Jurkat, Clone E6-1 (cell line): ENCODE measurements around the gene TMEM132D.

ENCODE experiments used
- DNase-seq: peaks from one replicate; pipeline ENCODE4 v3.0.0-alpha.2; 2011; ENCODE audit warnings: low read depth, low spot score
- H3K4me3 ChIP-seq: 2 replicates; pipeline ENCODE4 v1.5.1; 2011; ENCODE audit warnings: mild to moderate bottlenecking, low read length, control low read depth, moderate library complexity

The TMEM132D gene

DNA sequence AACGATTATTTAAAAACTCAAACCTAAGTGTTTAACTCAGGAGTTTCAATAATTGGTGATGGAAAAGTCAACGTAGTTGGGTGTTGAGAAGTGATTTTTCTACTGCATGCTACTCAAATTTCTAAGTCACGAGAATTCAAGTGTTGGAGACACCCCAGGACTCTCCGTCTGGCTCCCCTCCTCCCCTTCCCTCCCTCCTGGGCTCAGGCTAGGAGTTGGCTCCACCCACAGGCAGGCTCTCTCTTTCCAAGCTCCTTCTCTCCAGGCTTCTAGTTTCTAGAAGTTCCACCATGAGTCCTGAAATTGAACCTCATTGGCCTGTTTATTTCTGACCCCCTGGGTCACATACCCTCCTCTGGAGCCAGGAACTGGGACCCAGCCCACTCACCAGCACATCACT, 73.0 kb downstream of the TMEM132D start:
- no peak overlapping the region for H3K4me3 ChIP-seq
- no peak for DNase-seq

DNA sequence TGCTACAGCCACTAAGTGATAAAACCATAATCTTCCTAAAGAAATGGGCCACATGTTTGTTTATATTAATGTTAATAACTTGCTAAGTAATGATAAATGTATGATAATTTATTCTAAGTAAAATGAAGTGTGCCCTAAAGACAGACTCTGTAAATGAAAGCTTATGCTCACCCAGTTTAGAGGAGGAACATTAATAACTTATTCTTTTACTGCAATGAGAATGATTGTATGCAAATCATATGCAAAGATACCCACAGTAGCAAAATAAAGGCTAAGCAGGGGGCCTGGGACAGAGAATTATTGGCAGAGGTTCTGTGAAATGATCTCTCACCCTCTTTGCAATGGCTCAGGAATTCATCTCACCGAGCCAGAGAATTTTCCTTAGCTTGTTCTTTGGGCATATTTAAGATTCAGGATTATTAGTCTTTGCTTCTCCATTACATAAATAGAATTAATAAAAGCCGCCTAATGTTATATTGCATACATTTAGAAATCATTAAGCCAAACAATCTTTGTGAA, 75.9 kb downstream of the TMEM132D start:
- H3K4me3 ChIP-seq, result no peak overlapping the region

DNA sequence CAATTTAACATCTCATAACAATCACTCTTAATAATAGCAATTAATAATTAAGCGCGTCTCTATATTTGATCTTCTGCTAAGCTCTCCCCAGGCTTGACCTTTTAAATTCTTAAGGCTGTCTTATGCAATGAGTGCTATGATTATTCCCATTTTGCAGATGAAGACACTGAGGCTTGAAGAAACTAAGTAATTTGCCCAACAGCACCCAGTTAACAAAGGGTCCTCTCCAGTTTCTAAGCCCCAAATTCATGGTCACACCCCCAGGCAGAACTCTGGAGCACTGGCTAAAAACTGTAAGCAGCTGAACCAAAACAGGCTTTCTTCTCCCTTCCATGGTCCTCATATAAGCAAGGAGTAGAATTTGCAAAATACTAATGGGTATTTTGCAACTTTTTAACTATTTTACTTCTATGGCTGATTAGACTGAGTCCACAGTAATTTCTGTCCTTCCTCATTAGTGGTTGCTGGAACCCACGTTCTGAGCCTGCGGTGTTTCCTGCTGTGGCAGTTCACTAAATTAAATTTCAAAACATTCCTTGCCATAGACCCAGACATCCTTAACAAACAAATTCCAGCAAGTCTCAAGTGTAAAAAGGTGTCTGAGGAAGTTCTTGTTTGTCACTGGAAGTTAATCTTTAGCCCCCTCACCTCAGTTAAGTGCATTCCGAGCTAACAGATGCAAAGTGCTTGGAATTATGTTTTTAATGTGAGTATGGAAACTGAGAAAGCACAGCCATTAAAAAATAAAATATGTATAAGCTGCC, 76.5 kb downstream of the TMEM132D start:
- DNase-seq, result no peak
- H3K4me3 ChIP-seq, result no peak overlapping the region

More for the DNA sequence above, 75.9 kb downstream of the TMEM132D start:
- DNase-seq, result no peak

DNA sequence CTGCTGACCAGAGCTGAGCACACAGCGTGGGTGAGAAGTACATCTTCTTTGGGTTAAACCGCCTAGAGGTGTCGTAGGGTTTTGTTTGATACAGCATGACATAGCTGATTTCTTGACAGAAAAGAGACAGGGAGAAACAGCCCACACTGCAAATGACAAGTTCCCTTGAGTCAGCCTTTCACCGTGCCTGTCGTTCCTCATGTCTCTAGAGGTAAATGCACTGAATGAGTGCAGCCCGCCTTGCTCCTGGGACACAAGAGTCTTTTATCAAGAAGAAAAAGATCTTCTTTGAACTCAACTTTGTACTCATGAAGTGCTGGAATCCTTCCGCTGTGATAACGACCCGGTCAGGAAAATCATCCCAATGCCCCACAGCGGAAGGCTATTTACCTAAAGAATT, 77.6 kb downstream of the TMEM132D start:
- no peak overlapping the region for H3K4me3 ChIP-seq
- no peak for DNase-seq

DNA sequence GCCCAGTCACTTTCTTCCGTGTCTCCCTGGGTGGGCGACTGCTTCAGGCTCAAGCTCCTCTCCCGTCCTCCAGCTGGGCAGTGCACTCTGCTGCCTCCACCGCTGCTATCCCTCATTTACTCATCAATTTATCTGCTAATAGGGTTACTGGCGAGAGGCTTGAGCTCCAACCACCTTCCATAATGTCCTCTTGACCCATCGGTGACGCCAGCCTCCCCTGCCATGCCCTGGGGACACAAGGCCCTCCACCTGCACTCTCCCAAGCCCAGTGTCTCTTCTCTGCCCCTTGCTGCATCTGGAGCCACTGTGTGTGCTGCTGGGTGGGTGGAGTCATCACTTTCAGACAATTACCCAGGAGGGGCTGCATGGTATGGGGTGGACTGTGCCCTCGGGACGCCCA, 78.5 kb downstream of the TMEM132D start:
- H3K4me3 ChIP-seq, result no peak overlapping the region
- DNase-seq, result no peak

GRCh38 chr12:129821964-129822363, 81.9 kb downstream of the TMEM132D start:
- H3K4me3 ChIP-seq, result no peak overlapping the region
- no peak for DNase-seq

DNA sequence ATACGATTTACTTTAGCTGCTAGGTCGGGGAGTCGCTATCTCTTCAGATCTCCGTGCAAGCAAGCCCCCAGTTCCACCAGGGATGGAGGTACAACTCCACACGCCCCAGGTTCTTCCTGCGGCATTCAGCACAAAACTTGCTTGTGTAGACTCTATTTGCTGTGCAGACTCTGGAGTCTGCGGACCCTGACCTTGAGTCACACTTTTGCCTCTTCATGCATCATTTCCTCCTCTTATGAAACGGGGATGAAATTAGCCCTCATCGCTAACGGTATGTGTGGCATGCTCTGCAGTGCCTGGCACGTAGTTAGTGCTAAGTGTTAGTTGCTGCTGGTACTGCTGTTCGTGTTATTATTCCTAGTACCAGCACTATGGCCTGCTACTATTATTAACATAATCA, 84.4 kb downstream of the TMEM132D start:
- DNase-seq, result no peak

GRCh38 chr12:129815846-129816245, 88.0 kb downstream of the TMEM132D start:
- no peak overlapping the region for H3K4me3 ChIP-seq
- DNase-seq, result no peak

More for the DNA sequence above, 84.4 kb downstream of the TMEM132D start:
- H3K4me3 ChIP-seq, result no peak overlapping the region

- H3K4me3 ChIP-seq, result no peak overlapping the region
- no peak for DNase-seq
Observed at GRCh38 chr12:129811963-129812362, 91.9 kb downstream of the TMEM132D start.

GRCh38 chr12:129807136-129807535, 96.7 kb downstream of the TMEM132D start:
- H3K4me3 ChIP-seq, result no peak overlapping the region
- no peak for DNase-seq

DNA sequence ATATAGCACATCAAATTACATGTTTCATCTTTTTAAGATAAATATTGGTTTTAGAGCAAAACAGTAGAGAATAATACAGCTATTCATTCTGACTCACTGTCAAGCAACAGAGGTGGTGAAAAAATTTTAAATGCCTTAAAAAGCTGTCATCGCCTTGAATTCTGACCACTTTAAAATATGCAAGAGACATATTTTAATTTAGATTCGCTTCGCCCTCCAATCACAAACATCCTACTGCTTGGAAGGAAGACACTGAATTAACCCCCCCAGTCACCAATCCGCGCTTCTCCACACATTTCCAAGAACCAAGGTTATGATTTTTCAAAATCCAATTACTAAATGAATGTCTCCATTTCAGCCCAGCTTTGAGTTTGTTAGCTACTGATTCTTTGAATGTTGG, 112.4 kb downstream of the TMEM132D start:
- H3K4me3 ChIP-seq, result no peak overlapping the region
- DNase-seq, result no peak

DNA sequence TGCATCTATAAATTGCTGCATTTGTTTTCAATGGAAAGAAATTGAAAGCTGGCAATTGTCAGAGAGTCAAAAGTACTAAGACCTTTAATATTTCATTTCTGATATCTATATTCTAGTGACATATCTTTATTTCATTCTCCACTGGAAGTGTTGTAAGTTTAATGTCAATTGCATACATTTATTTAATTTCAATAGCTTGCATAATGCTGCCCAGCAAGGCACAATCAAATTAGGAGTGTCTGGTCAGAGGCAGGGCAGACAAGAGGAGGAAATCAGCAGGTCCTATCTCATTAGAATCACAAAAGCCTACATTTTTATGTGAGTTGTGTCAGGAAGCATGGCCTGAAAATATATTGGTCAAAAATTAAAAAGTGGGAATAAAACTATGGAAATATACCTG, 112.9 kb downstream of the TMEM132D start:
- no peak overlapping the region for H3K4me3 ChIP-seq
- DNase-seq, result no peak

DNA sequence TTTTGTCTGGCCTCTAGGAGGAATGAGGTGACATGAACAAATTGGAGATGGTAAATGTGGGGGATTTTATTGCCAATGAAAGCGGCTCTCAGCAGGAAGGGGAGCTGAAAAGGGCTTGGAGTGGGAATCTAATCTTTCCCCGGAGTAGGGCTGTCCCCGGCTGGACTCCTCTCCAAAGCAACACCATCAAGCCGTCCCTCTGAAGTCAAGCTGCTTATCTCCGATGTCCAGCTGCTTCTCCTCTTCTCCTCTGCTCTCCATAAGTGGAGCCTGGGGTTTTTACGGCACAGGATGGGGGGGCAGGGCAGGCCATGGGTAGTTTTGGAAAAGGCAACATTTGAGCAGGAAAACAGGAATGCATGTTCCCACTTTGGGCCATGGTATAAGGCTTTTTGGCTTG, 113.5 kb downstream of the TMEM132D start:
- no peak overlapping the region for H3K4me3 ChIP-seq
- no peak for DNase-seq

- H3K4me3 ChIP-seq, result no peak overlapping the region
- DNase-seq, result no peak
Observed at GRCh38 chr12:129789921-129790320, 113.9 kb downstream of the TMEM132D start.

DNA sequence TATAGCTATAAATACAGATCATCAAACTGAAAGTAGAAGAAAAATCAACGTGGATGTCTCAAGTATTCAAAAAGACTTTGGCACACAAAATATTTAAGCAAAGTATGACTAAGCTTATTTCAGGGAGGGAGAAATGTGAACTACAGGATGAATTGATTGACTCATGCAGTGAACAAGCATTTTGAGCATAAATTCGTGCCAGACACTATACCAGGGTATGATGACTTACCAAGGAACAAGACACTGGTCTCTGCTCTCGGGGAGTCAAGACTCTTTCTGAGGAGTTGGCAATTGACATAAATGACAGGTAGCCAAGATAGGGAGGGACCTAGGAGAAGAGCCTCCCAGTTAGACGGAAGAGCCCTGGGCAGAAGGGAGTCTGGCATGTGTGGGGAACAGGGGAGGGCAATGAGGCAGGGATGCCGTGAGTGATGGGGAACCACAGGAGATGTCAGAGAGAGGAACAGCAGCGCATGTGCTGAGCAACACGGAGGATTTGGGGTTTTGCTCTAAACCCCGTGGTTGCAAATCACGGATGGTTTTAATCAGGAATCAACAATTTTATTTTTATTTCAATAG, 115.2 kb downstream of the TMEM132D start:
- DNase-seq, result no peak

GRCh38 chr12:129779989-129780388, 123.8 kb downstream of the TMEM132D start:
- no peak for DNase-seq
- H3K4me3 ChIP-seq, result no peak overlapping the region

More for the DNA sequence above, 115.2 kb downstream of the TMEM132D start:
- H3K4me3 ChIP-seq, result no peak overlapping the region

DNA sequence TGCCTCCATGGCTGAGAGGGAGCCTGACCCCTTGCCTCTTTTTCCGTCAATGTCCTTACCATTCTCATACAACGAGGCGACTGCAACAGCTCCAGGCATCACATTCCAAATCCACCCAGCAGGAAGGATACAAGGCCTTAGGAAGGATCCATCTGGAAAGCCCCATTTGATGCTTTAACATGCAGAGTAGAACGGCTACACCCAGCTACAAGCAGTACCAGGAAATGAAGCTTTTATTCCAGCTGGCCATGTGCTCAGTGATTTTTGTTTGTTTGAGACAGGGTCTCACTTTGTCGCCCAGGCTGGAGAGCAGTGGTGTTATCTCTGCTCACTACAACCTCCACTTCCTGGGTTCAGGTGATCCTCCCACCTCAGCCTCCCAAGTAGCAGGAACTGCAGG, 124.8 kb downstream of the TMEM132D start:
- H3K4me3 ChIP-seq, result no peak overlapping the region
- DNase-seq, result no peak

DNA sequence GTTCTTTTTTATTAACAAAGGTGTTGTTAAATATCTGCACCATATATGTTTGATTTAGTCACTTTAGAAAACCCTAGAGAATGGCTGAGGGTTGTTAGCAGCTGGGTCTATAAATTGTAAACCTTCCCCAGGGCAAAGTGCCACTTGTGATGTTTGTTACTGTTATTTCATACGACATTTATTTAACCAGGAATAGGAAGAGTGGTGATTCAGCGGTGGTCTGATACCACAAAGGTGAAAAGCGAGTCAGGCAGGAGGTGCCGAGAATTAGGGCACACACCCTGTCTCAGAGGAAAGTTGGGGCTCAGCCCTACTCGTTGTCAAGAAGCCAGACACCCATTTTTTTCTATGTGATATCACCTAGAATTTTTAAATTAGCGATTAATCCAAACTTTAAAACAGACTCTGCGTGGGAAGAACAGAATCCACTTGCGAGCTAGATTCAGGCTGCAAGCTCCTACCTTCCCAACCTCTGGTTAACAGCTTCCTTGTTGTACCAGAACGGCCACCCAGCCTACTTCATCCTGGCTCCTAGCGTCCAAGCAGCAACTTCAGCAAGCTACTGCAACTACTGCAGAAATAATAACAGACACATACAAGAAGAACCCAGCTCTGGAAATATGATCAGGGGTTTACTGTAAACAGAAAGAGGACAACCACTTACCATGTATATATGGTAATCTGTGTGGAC, 126.7 kb downstream of the TMEM132D start:
- DNase-seq, result no peak
- H3K4me3 ChIP-seq, result no peak overlapping the region

GRCh38 chr12:129772501-129773493, 131.0 kb downstream of the TMEM132D start:
- DNase-seq, result no peak
- H3K4me3 ChIP-seq, result no peak overlapping the region
